ENCODE measurements around the gene ALK. TPM values are rescaled to one million over a fixed set of nuclear protein-coding genes. Genes with fewer than 3 reads are reported as not detected.

Gene ALK
- total and polyA plus RNA-seq, 7 experiments from 2014 or later: 0.13 TPM; not detected in 6

DNA sequence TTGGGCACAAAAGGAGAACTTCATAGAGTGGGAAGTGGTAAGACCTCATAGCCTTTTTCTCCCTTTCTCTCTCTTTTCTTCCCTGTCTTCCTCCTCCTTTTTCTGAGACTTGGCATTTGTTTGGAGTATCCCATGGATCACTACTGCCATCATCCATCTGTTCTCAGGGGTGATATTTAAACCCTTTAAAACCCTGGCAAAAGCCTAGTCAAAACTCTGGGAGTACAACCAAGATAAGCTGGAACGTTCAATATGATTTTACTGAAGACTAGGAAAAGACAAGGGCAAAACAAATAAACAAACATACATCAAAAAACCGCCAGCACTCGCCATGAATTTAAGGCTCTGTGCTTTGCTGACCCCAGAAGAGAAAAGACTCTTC, 552.7 kb downstream of the ALK start:
- H3K4me1 Mint-ChIP-seq: no peaks in the 10 kb centered on the region
- CTCF ChIA-PET: interaction anchor here (0.7 kb wide), 1 partner anchor 53 kb away, joined by 3 read pairs; no protein-coding TSS in a partner anchor

GRCh38 chr2:29367986-29368658, 553.3 kb downstream of the ALK start:
- H3K4me3 Mint-ChIP-seq: no peak overlapping the region
- no peak overlapping the region for H3K27ac ChIP-seq (ENCODE audit: low read depth, low read length)
- ChIA-PET CTCF (no interaction called here), POLR2A (no interaction called here)
- intact Hi-C loops (cut with micrococcal nuclease): no loop called here
- H3K36me3 Mint-ChIP-seq: no peaks in the 10 kb centered on the region
- H3K9me3 ChIP-seq (ENCODE audit: control insufficient read depth in 2 of 3, low read length in 3 of 3): no peaks in the 10 kb centered on the region
- H3K27me3 ChIP-seq (ENCODE audit: control insufficient read depth in 2 of 2, insufficient read depth in 2 of 2, low read length in 2 of 2): peaks cover 0 to 4% of the 10 kb centered on the region in 2 donors
- H3K4me3 ChIP-seq (ENCODE audit: low read length): no peak overlapping the region
- H3K27me3 Mint-ChIP-seq: peaks cover 18 to 56% (median 36%) of the 10 kb centered on the region in 5 donors
- no peaks in the 10 kb centered on the region for H3K36me3 ChIP-seq (ENCODE audit: control insufficient read depth in 2 of 3, insufficient read depth in 3 of 3, low read length in 3 of 3)
- no peak overlapping the region for H3K27ac Mint-ChIP-seq
- no peaks in the 10 kb centered on the region for H3K9me3 Mint-ChIP-seq
- H3K4me1 ChIP-seq (ENCODE audit: control insufficient read depth in 2 of 2, insufficient read depth in 2 of 2, low read length in 2 of 2): no peaks in the 10 kb centered on the region
- DNase-seq (no peak), ATAC-seq (no peak)
- no peaks in the 10 kb centered on the region for H3K4me1 Mint-ChIP-seq

More for the DNA sequence above, 552.7 kb downstream of the ALK start:
- no peak for DNase-seq
- H3K36me3 Mint-ChIP-seq: no peaks in the 10 kb centered on the region
- Histone ChIP-seq H3K4me3 (ENCODE audit: low read length) (no peak overlapping the region), H3K9me3 (ENCODE audit: control insufficient read depth in 2 of 3, low read length in 3 of 3) (no peaks in the 10 kb centered on the region), H3K36me3 (ENCODE audit: control insufficient read depth in 2 of 3, insufficient read depth in 3 of 3, low read length in 3 of 3) (no peaks in the 10 kb centered on the region), H3K27me3 (ENCODE audit: control insufficient read depth in 2 of 2, insufficient read depth in 2 of 2, low read length in 2 of 2) (peaks cover 0 to 4% of the 10 kb centered on the region in 2 donors), H3K4me1 (ENCODE audit: control insufficient read depth in 2 of 2, insufficient read depth in 2 of 2, low read length in 2 of 2) (no peaks in the 10 kb centered on the region), H3K27ac (ENCODE audit: low read depth, low read length) (no peak overlapping the region)
- ATAC-seq: no peak
- POLR2A ChIA-PET: no interaction called here
- H3K27ac Mint-ChIP-seq: no peak overlapping the region
- intact Hi-C loops (cut with micrococcal nuclease): no loop called here
- H3K4me3 Mint-ChIP-seq: no peak overlapping the region
- no peaks in the 10 kb centered on the region for H3K9me3 Mint-ChIP-seq
- H3K27me3 Mint-ChIP-seq: peaks cover 14 to 54% (median 35%) of the 10 kb centered on the region in 5 donors

DNA sequence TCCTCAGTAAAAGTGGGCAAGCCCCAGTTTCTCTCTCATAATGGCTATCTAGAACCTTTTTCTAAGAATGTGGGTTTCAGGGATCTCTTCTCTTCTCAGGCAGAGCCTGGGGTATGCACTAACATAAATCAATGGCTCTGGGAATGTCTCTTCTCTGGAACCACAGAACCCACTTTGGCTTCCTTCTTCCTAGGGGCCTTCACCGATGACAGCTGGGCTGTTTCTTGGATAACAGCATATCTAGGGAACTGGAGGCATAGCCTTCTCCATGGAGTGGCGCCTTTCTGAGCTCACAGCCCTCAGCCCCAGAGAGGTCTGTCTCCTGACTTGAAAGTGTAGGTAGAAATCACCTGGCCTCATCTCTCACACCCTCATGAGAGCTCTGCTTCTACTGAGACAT, 558.3 kb downstream of the ALK start:
- Histone ChIP-seq H3K4me1 (ENCODE audit: control insufficient read depth in 2 of 2, insufficient read depth in 2 of 2, low read length in 2 of 2) (no peaks in the 10 kb centered on the region), H3K4me3 (ENCODE audit: low read length) (no peak overlapping the region), H3K27me3 (ENCODE audit: control insufficient read depth in 2 of 2, insufficient read depth in 2 of 2, low read length in 2 of 2) (peaks cover 0 to 4% of the 10 kb centered on the region in 2 donors), H3K9me3 (ENCODE audit: control insufficient read depth in 2 of 3, low read length in 3 of 3) (no peaks in the 10 kb centered on the region), H3K36me3 (ENCODE audit: control insufficient read depth in 2 of 3, insufficient read depth in 3 of 3, low read length in 3 of 3) (no peaks in the 10 kb centered on the region), H3K27ac (ENCODE audit: low read depth, low read length) (no peak overlapping the region)
- no peaks in the 10 kb centered on the region for H3K9me3 Mint-ChIP-seq
- H3K27ac Mint-ChIP-seq: no peak overlapping the region
- POLR2A ChIA-PET: no interaction called here
- DNase-seq (no peak), ATAC-seq (no peak)
- H3K36me3 Mint-ChIP-seq: no peaks in the 10 kb centered on the region
- CTCF ChIA-PET: no interaction called here
- no peaks in the 10 kb centered on the region for H3K4me1 Mint-ChIP-seq
- peaks cover 27 to 50% (median 39%) of the 10 kb centered on the region in 5 donors for H3K27me3 Mint-ChIP-seq
- no peak overlapping the region for H3K4me3 Mint-ChIP-seq
- intact Hi-C loops (cut with micrococcal nuclease): no loop called here

DNA sequence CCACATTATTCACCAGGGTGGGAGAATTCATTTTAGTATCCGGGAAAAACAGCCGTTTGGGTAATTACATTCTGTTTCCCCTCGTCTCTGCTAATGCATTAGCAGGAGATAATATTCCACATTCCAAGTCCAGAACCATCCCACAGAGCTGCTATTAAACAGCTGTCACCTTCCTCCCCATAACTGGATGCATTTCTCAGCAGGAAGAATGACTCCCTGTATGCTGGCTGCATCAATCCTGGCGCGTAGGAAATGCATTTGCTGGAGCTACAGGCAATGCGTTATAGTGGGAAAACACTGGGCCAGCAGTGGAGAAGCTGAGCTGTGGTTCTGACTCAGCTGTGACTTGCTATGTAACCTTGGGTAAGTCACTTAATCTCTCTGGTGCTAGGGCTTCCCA, 560.2 kb downstream of the ALK start:
- peaks cover 19 to 41% (median 36%) of the 10 kb centered on the region in 5 donors for H3K27me3 Mint-ChIP-seq
- no peaks in the 10 kb centered on the region for H3K36me3 Mint-ChIP-seq
- H3K4me1 ChIP-seq (ENCODE audit: control insufficient read depth in 2 of 2, insufficient read depth in 2 of 2, low read length in 2 of 2): no peaks in the 10 kb centered on the region
- intact Hi-C loops (cut with micrococcal nuclease): no loop called here
- H3K4me3 ChIP-seq (ENCODE audit: low read length): no peak overlapping the region
- no peak overlapping the region for H3K27ac ChIP-seq (ENCODE audit: low read depth, low read length)
- H3K9me3 Mint-ChIP-seq: no peaks in the 10 kb centered on the region
- H3K9me3 ChIP-seq (ENCODE audit: control insufficient read depth in 2 of 3, low read length in 3 of 3): no peaks in the 10 kb centered on the region
- ChIA-PET POLR2A (no interaction called here), CTCF (no interaction called here)
- H3K4me3 Mint-ChIP-seq: no peak overlapping the region
- H3K4me1 Mint-ChIP-seq: no peaks in the 10 kb centered on the region
- no peaks in the 10 kb centered on the region for H3K36me3 ChIP-seq (ENCODE audit: control insufficient read depth in 2 of 3, insufficient read depth in 3 of 3, low read length in 3 of 3)
- H3K27me3 ChIP-seq (ENCODE audit: control insufficient read depth in 2 of 2, insufficient read depth in 2 of 2, low read length in 2 of 2): no peaks in the 10 kb centered on the region
- no peak overlapping the region for H3K27ac Mint-ChIP-seq
- ATAC-seq (no peak), DNase-seq (no peak)

GRCh38 chr2:29360016-29360784, 561.2 kb downstream of the ALK start:
- no peaks in the 10 kb centered on the region for H3K4me1 Mint-ChIP-seq
- no peak overlapping the region for H3K27ac Mint-ChIP-seq
- no peaks in the 10 kb centered on the region for H3K4me1 ChIP-seq (ENCODE audit: control insufficient read depth in 2 of 2, insufficient read depth in 2 of 2, low read length in 2 of 2)
- H3K4me3 ChIP-seq (ENCODE audit: low read length): no peak overlapping the region
- no peaks in the 10 kb centered on the region for H3K36me3 Mint-ChIP-seq
- POLR2A ChIA-PET: no interaction called here
- no peaks in the 10 kb centered on the region for H3K9me3 Mint-ChIP-seq
- H3K27me3 Mint-ChIP-seq: peaks cover 12 to 37% (median 32%) of the 10 kb centered on the region in 5 donors
- no peak overlapping the region for H3K27ac ChIP-seq (ENCODE audit: low read depth, low read length)
- DNase-seq (no peak), ATAC-seq (no peak)
- intact Hi-C loops (cut with micrococcal nuclease): no loop called here
- no peaks in the 10 kb centered on the region for H3K9me3 ChIP-seq (ENCODE audit: control insufficient read depth in 2 of 3, low read length in 3 of 3)
- no peaks in the 10 kb centered on the region for H3K36me3 ChIP-seq (ENCODE audit: control insufficient read depth in 2 of 3, insufficient read depth in 3 of 3, low read length in 3 of 3)
- peaks cover 0 to 3% of the 10 kb centered on the region in 2 donors for H3K27me3 ChIP-seq (ENCODE audit: control insufficient read depth in 2 of 2, insufficient read depth in 2 of 2, low read length in 2 of 2)
- H3K4me3 Mint-ChIP-seq: no peak overlapping the region
- CTCF ChIA-PET: no interaction called here

- no peaks in the 10 kb centered on the region for H3K4me1 Mint-ChIP-seq
- no peak overlapping the region for H3K4me3 Mint-ChIP-seq
- Histone ChIP-seq H3K27ac (ENCODE audit: low read depth, low read length) (no peak overlapping the region), H3K4me1 (ENCODE audit: control insufficient read depth in 2 of 2, insufficient read depth in 2 of 2, low read length in 2 of 2) (no peaks in the 10 kb centered on the region), H3K27me3 (ENCODE audit: control insufficient read depth in 2 of 2, insufficient read depth in 2 of 2, low read length in 2 of 2) (peaks cover 0 to 3% of the 10 kb centered on the region in 2 donors), H3K9me3 (ENCODE audit: control insufficient read depth in 2 of 3, low read length in 3 of 3) (no peaks in the 10 kb centered on the region), H3K36me3 (ENCODE audit: control insufficient read depth in 2 of 3, insufficient read depth in 3 of 3, low read length in 3 of 3) (no peaks in the 10 kb centered on the region), H3K4me3 (ENCODE audit: low read length) (no peak overlapping the region)
- H3K36me3 Mint-ChIP-seq: no peaks in the 10 kb centered on the region
- POLR2A ChIA-PET: no interaction called here
- DNase-seq: no peak
- CTCF ChIA-PET: no interaction called here
- intact Hi-C loops (cut with micrococcal nuclease): no loop called here
- H3K9me3 Mint-ChIP-seq: no peaks in the 10 kb centered on the region
- H3K27me3 Mint-ChIP-seq: peaks cover 4 to 9% (median 8%) of the 10 kb centered on the region in 5 donors
- no peak overlapping the region for H3K27ac Mint-ChIP-seq
- ATAC-seq: no peak
Measured at GRCh38 chr2:29353403-29353991, 567.9 kb downstream of the ALK start.

Measured in naive thymus-derived CD4-positive, alpha-beta T cell (primary cell).